Muscle of leg (tissue), 11 donors: ENCODE measurements around the gene HLX. TPM values are rescaled to one million over a fixed set of nuclear protein-coding genes. Genes with fewer than 3 reads are reported as not detected.

Experiments used
- DNase-seq: peaks from one replicate; pipeline ENCODE4 v3.0.0; 2013
- H3K27ac ChIP-seq: one replicate; pipeline ENCODE4 v1.5.1; 2013; ENCODE audit warnings: mild to moderate bottlenecking, low read length, control low read depth
- H3K27me3 ChIP-seq: one replicate; pipeline ENCODE4 v1.6.1; 2013; ENCODE audit warnings: low read length; ENCODE audit not compliant: control insufficient read depth, insufficient read depth
- H3K36me3 ChIP-seq: one replicate; pipeline ENCODE4 v1.6.1; 2013; ENCODE audit warnings: low read length; ENCODE audit not compliant: control insufficient read depth, insufficient read depth
- H3K4me1 ChIP-seq: one replicate; pipeline ENCODE4 v1.6.1; 2013; ENCODE audit warnings: low read length; ENCODE audit not compliant: control insufficient read depth, insufficient read depth
- H3K4me3 ChIP-seq: one replicate; pipeline ENCODE4 v1.5.1; 2013; ENCODE audit warnings: low read length, control low read depth
- H3K9me3 ChIP-seq: replicated peaks from 2 replicates; pipeline ENCODE4 v1.6.1; 2013; ENCODE audit warnings: low read depth, low read length; ENCODE audit not compliant: control insufficient read depth
- whole genome bisulfite sequencing: methylation state at CpG from one replicate; pipeline ENCODE4 v1.1.5; 2013; ENCODE audit warnings: missing lambda C conversion rate; ENCODE audit not compliant: insufficient coverage; 5-methylcytosine and 5-hydroxymethylcytosine counted together
- polyA plus RNA-seq, 8 donors: library from polyadenylated mRNA; unstranded; fragments of 120-200 nt; gene quantifications; one replicate each; pipeline versions ENCODE4 v1.2.1 to v1.2.3, GENCODE V29; 2013; ENCODE audit warnings: inconsistent platforms in 1 of 8, low replicate concordance in 1 of 8; ENCODE audit not compliant: insufficient read length in 8 of 8, insufficient read depth in 1 of 8
- total RNA-seq: library from RNA; stranded (reverse); fragments of 120-200 nt; gene quantifications from one replicate; pipeline ENCODE4 v1.2.4, GENCODE V29; 2013

The HLX gene
- total and polyA plus RNA-seq, 9 donors, result 12.8 to 29.8 (median 25.7) TPM

- Histone ChIP-seq H3K4me3 (peak overlapping the region; percentile 76), H3K36me3 (peaks cover 37% of the 10 kb centered on the region), H3K27ac (peak overlapping the region; percentile 87), H3K9me3 (no peaks in the 10 kb centered on the region), H3K4me1 (peaks cover 53% of the 10 kb centered on the region), H3K27me3 (peaks cover 49% of the 10 kb centered on the region)
- 26% methylated on average over 19 of the region's 37 CpGs for WGBS
- peak; percentile 85 for DNase-seq
These were observed 1.7 kb downstream of the HLX start for GRCh38 chr1:220880726-220881506.

- WGBS, result 39% methylated on average over 29 of the region's 34 CpGs
- DNase-seq, result peak; percentile 76
- no peaks in the 10 kb centered on the region for H3K9me3 ChIP-seq
- H3K27ac ChIP-seq, result peak overlapping the region; percentile 87
- peak overlapping the region; percentile 76 for H3K4me3 ChIP-seq
- H3K4me1 ChIP-seq, result peaks cover 49% of the 10 kb centered on the region
- peaks cover 56% of the 10 kb centered on the region for H3K27me3 ChIP-seq
- H3K36me3 ChIP-seq, result peaks cover 46% of the 10 kb centered on the region
These were observed 3.0 kb downstream of the HLX start for GRCh38 chr1:220882061-220882891.

DNA sequence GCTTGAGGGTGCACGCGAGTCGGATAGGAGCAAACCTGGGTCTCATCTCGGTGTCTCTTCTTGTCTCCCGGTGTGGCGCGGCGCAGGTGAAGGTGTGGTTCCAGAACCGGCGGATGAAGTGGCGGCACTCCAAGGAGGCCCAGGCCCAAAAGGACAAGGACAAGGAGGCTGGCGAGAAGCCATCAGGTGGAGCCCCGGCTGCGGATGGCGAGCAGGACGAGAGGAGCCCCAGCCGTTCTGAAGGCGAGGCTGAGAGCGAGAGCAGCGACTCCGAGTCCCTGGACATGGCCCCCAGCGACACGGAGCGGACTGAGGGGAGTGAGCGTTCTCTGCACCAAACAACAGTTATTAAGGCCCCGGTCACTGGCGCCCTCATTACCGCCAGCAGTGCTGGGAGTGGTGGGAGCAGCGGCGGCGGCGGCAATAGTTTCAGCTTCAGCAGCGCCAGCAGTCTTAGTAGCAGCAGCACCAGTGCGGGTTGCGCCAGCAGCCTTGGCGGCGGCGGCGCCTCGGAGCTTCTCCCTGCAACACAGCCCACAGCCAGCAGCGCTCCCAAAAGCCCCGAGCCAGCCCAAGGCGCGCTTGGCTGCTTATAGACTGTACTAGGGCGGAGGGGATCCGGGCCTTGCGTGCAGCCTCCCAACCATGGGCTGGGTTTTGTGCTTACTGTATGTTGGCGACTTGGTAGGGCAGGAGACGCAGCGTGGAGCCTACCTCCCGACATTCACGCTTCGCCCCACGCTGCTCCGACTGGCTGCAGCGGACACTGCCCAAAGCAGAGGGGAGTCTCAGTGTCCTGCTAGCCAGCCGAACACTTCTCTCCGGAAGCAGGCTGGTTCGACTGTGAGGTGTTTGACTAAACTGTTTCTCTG, 5.1 kb downstream of the HLX start:
- Histone ChIP-seq H3K4me3 (peak overlapping the region; percentile 8), H3K27ac (no peak overlapping the region), H3K4me1 (peaks cover 41% of the 10 kb centered on the region), H3K9me3 (no peaks in the 10 kb centered on the region), H3K36me3 (peaks cover 46% of the 10 kb centered on the region), H3K27me3 (peaks cover 64% of the 10 kb centered on the region)
- 52% methylated on average over 55 of the region's 59 CpGs for WGBS
- peak; percentile 63 for DNase-seq

DNA sequence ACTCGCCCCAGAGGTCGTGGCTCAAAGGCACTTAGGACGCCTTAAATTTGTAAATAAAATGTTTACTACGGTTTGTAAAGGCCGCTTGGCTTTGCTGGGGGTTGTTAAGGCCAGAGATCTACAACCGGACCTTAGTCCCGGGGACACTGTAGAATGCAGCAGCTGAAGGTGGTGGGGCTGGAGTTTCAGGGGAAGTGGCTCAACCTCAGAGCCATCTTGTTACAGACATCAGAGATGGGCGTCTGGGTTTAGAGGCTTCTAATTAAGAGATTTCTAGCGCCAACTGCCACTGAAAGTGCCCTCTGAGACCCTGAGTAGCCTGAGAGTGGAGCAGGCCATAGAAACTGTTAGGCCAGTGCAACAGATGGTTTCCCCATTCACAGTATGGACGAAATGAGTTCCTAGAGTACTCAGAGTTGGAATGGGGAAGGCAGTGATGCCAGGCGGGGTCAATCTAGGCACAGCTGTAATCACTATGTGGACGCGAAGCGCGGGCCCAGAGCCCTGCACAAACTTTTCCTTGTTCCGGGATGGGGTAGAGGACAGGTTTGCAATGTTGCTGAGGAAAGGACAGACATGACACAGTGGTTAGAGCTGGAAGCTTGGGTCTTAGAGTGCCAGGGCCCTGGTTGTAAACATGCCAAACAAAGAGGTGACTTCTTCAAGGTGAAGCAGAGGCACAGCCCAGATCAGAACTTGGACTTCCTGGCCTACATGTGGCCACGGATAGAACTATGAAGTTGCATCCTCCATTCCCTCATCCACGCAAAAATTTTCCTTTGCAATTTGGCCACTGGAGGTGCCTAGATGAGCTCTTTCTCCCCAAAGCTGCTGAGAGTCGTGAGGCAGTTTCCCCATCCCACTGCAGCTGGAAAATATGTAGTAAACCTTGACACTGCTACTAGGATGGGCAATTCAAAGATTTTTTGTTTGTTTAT, 6.0 kb downstream of the HLX start:
- 77% methylated on average over 19 of the region's 19 CpGs for WGBS
- no peaks in the 10 kb centered on the region for H3K9me3 ChIP-seq
- H3K4me1 ChIP-seq, result peaks cover 40% of the 10 kb centered on the region
- DNase-seq, result no peak
- H3K27ac ChIP-seq, result no peak overlapping the region
- H3K36me3 ChIP-seq, result peaks cover 46% of the 10 kb centered on the region
- H3K4me3 ChIP-seq, result no peak overlapping the region
- peaks cover 68% of the 10 kb centered on the region for H3K27me3 ChIP-seq

DNA sequence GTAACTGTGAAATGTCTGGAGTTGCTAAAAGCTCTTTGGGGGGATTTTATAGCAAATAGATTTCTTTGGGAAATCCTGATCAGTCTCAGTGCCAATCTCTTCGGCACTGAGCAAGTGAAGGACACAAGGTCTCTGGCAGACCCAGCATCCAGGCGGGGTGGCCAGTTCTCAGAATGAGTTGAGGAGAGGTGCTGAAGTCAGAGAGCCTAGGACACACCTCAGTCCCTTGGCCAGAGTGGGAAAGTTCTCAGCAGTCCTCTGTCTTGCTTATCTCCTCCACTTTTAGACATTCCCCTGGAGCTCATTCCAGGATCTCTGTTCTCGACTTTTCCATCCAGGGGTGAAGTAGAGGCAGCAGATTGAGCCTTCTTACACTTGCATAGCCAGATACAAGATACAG, 6.7 kb downstream of the HLX start:
- Histone ChIP-seq H3K4me3 (no peak overlapping the region), H3K27ac (no peak overlapping the region), H3K9me3 (no peaks in the 10 kb centered on the region), H3K36me3 (peaks cover 46% of the 10 kb centered on the region), H3K27me3 (peaks cover 70% of the 10 kb centered on the region), H3K4me1 (peaks cover 39% of the 10 kb centered on the region)
- WGBS, result 78% methylated on average over 2 of the region's 3 CpGs
- DNase-seq, result no peak

DNA sequence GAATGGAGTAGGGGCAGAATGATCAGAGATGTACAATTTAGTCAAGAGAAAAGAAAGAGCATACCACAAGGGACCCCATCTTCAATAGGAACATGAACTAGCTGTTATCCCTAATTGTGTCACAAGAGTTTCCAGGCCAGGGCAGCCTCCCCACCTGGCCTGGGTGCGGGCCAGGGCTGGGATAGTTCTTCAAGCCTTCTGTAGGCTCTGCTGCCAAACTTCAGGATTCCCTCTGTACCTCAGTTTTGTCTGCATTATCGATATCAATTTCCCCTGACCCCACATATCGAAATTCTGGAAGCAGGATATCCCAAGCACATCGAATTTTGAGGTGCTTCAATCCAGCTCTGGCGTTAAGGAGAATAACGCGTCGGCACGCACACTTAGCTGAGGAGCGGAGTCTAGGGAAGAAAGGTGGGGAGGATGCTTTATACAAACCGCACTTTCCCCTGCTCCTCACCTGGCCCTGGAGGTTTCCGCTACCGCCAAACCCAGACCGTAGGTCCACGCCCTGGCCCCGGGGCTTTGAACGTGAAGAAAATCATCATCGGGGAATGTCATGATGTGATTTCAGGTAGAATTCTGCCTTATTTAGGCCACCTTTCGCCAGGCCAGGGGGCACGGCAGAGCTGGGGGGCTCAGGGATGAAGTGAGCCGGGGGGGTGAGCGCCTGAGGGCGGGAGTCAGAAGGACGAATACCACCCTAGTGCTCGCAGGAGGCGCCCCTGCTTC, 7.4 kb downstream of the HLX start:
- peaks cover 46% of the 10 kb centered on the region for H3K36me3 ChIP-seq
- H3K9me3 ChIP-seq, result no peaks in the 10 kb centered on the region
- H3K27me3 ChIP-seq, result peaks cover 74% of the 10 kb centered on the region
- WGBS, result 70% methylated on average over 13 of the region's 26 CpGs
- no peak overlapping the region for H3K27ac ChIP-seq
- H3K4me3 ChIP-seq, result no peak overlapping the region
- H3K4me1 ChIP-seq, result peaks cover 39% of the 10 kb centered on the region
- no peak for DNase-seq

DNA sequence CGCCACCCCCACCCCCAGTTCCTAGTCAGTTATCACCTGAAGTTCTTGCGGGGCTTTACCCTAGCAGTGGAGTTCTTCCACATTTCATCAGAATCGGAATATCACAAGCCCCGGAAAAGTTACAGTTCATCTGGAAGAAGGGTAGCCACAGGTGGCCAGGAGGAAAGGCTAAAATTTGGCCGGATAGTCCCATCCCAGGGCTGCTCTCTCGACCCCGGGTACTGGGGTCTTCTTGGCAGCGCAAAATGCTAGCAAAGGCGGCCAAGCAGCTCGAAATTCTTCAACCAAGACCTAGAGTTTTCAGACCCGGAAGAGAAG, 7.9 kb downstream of the HLX start:
- peaks cover 74% of the 10 kb centered on the region for H3K27me3 ChIP-seq
- peaks cover 2% of the 10 kb centered on the region for H3K9me3 ChIP-seq
- no peak for DNase-seq
- peaks cover 40% of the 10 kb centered on the region for H3K4me1 ChIP-seq
- peaks cover 41% of the 10 kb centered on the region for H3K36me3 ChIP-seq
- H3K27ac ChIP-seq, result no peak overlapping the region
- WGBS, result 41% methylated on average over 10 of the region's 11 CpGs
- H3K4me3 ChIP-seq, result peak overlapping the region; percentile 22

DNA sequence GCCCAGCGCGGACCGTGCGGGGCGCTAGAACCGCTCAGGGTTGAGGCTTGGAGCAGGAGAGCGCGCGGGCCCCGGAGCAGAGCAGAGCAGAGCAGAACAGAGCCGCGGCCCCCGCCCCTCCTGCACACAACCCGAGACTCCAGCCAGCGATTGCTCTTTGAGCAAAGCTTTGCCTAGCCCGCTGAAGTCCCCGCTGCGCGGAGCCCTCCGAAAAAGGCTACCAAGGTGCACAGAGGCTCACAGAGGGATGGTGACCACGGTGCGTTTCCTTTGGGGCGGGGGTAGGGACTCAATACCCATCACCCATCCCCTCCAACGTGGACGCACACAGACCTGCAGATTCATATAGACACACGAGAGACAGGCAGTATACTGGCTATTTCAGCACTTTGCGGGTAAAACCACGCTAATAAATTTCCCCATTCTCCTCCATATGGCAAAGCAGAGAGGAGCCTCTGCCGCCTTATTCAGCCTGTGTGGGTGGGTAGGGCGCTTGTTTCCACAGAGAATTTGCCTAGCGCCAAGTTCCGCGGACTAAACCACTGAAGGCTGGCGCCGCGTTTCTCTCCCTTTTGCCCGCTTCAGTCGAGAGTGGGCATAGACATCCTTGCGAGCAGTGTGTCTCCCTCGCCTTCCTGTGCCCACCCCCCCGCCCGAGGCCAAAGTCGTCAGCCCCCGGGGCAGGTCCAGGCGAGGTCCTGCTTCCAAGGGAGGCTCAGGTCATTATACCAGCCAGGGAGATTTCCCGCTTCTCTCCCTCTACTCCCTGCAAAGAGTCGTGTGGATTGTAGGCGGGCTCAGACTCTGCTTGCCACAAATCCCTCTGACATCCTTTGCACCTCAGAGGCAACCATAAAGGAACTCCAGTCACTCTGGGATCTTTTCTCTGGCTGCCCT, 8.5 kb downstream of the HLX start:
- Histone ChIP-seq H3K4me3 (peak overlapping the region; percentile 22), H3K36me3 (peaks cover 38% of the 10 kb centered on the region), H3K9me3 (peaks cover 3% of the 10 kb centered on the region), H3K27ac (no peak overlapping the region), H3K4me1 (peaks cover 38% of the 10 kb centered on the region), H3K27me3 (peaks cover 77% of the 10 kb centered on the region)
- WGBS, result 21% methylated on average over 35 of the region's 48 CpGs
- DNase-seq, result peak; percentile 67
